ENCODE results near the gene GRID1. TPM values are rescaled to one million over a fixed set of nuclear protein-coding genes. Genes with fewer than 3 reads are reported as not detected.

GRID1 gene
- total and polyA plus RNA-seq, 9 of the 15 experiments (the other 6 are each of a cell fraction or from before 2014, with no cell fraction given): 0.01 to 7.2 (median 1.2) TPM

DNA sequence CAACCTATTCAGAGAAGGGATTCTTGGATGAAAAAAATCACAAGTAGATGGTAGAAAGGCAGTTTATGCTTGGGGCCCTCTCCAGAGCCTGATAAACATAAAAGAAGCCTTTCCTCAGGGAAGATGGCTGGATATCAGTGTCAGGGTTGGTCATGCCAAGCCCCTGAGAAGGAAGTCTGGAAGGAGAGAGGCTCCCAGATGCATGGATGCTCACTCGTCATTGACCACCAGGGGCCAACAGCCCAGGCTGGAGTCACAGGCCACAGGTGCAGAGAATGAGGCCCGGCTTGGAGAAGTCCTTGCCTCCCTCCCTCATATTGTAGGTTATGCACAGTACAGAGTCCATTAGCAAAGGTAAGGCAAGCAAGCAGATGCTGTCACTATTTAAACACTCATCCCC is 506.7 kb downstream of the GRID1 start:
- ATAC-seq (no peak), DNase-seq (ENCODE audit: extremely low read depth in 1 of 4, low spot score in 3 of 4) (no peak), FAIRE-seq (no peak)
- Histone ChIP-seq H3K27ac (ENCODE audit: extremely low read depth, low read depth, low read length) (no peak overlapping the region), H2AFZ (ENCODE audit: low read depth, low read length) (no peak overlapping the region), H3K27me3 (ENCODE audit: control insufficient read depth in 2 of 2, insufficient read depth in 2 of 2, low read length in 2 of 2) (no peaks in the 10 kb centered on the region), H3K4me3 (no peak overlapping the region), H3K79me2 (ENCODE audit: control insufficient read depth, insufficient read depth, low read length) (no peaks in the 10 kb centered on the region), H3K9me1 (ENCODE audit: control insufficient read depth, insufficient read depth, low read length) (no peaks in the 10 kb centered on the region), H3K9ac (ENCODE audit: insufficient read depth in 1 of 2, low read depth in 2 of 2, low read length in 2 of 2) (no peak overlapping the region), H3K9me3 (replicated peaks; ENCODE audit: control insufficient read depth, insufficient read depth, low read depth, low read length) (no peaks in the 10 kb centered on the region), H3K4me2 (ENCODE audit: insufficient read depth, low read length) (no peak overlapping the region), H4K20me1 (replicated peaks; ENCODE audit: control insufficient read depth, insufficient read depth, low read length) (peaks cover 3% of the 10 kb centered on the region; the same call in 1 of the 2 replicates), H3K4me1 (replicated peaks in 1 of 2; ENCODE audit: control insufficient read depth in 2 of 2, insufficient read depth in 2 of 2, low read length in 2 of 2) (no peaks in the 10 kb centered on the region; a peak in 1 of 5 replicates), H3K36me3 (ENCODE audit: control insufficient read depth, insufficient read depth, low read length) (no peaks in the 10 kb centered on the region)
- BruUV-seq (replicated peaks): no TSS peak
- WGBS (ENCODE audit: insufficient coverage, low coverage, missing lambda C conversion rate): 0% methylated on average over 2 of the region's 2 CpGs
- intact Hi-C loops (cut with micrococcal nuclease) (no loop called here), in situ Hi-C loops (cut with MboI) (no loop called here)
- POLR2A ChIA-PET: no interaction called here
- CTCF ChIA-PET (ENCODE audit: low intra/inter-chr PET ratio): no interaction called here
- TF ChIP-seq, protein P1, sequence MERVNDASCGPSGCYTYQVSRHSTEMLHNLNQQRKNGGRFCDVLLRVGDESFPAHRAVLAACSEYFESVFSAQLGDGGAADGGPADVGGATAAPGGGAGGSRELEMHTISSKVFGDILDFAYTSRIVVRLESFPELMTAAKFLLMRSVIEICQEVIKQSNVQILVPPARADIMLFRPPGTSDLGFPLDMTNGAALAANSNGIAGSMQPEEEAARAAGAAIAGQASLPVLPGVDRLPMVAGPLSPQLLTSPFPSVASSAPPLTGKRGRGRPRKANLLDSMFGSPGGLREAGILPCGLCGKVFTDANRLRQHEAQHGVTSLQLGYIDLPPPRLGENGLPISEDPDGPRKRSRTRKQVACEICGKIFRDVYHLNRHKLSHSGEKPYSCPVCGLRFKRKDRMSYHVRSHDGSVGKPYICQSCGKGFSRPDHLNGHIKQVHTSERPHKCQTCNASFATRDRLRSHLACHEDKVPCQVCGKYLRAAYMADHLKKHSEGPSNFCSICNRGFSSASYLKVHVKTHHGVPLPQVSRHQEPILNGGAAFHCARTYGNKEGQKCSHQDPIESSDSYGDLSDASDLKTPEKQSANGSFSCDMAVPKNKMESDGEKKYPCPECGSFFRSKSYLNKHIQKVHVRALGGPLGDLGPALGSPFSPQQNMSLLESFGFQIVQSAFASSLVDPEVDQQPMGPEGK (CRISPR knock-in tag; IDR thresholded peaks at IDR 0.05; ENCODE audit: borderline replicate concordance): no peak
- TF ChIP-seq ZKSCAN8 (CRISPR knock-in tag; IDR thresholded peaks at IDR 0.05): no peak
- no peak for TF ChIP-seq CBX1 (IDR thresholded peaks at IDR 0.05; ENCODE audit: low read depth)
- no peak for TF ChIP-seq BRF1 (IDR thresholded peaks at IDR 0.05; ENCODE audit: borderline replicate concordance, extremely low read depth, insufficient read length)
- no peak for TF ChIP-seq ARNT (IDR thresholded peaks at IDR 0.05)
- no peak for TF ChIP-seq POLR2G (IDR thresholded peaks at IDR 0.05; ENCODE audit: low read depth, low read length)
- no peak for TF ChIP-seq NCOA1 (IDR thresholded peaks at IDR 0.05; ENCODE audit: low read depth)
- no peak for TF ChIP-seq ZNF324 (CRISPR knock-in tag; IDR thresholded peaks at IDR 0.05)
- TF ChIP-seq ZNF134 (CRISPR knock-in tag; conservative IDR thresholded peaks at IDR 0.05): no peak
- TF ChIP-seq SAFB (IDR thresholded peaks at IDR 0.05; ENCODE audit: borderline replicate concordance, low read depth, low read length): no peak
- TF ChIP-seq MED1 (CRISPR knock-in tag; IDR thresholded peaks at IDR 0.05; ENCODE audit: borderline replicate concordance): no peak
- TF ChIP-seq BMI1 (IDR thresholded peaks at IDR 0.05; ENCODE audit: low read length): no peak
- TF ChIP-seq, protein P2, sequence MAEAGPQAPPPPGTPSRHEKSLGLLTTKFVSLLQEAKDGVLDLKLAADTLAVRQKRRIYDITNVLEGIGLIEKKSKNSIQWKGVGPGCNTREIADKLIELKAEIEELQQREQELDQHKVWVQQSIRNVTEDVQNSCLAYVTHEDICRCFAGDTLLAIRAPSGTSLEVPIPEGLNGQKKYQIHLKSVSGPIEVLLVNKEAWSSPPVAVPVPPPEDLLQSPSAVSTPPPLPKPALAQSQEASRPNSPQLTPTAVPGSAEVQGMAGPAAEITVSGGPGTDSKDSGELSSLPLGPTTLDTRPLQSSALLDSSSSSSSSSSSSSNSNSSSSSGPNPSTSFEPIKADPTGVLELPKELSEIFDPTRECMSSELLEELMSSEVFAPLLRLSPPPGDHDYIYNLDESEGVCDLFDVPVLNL (CRISPR knock-in tag; IDR thresholded peaks at IDR 0.05; ENCODE audit: low read depth): no peak
- TF ChIP-seq SIN3A (IDR thresholded peaks at IDR 0.05; ENCODE audit: borderline replicate concordance in 2 of 2, control insufficient read depth in 1 of 2, low read depth in 2 of 2, low read length in 2 of 2): no peak
- TF ChIP-seq ZNF695 (CRISPR knock-in tag; IDR thresholded peaks at IDR 0.05): no peak
- no peak for TF ChIP-seq LEF1 (IDR thresholded peaks at IDR 0.05)
- TF ChIP-seq, protein P3, sequence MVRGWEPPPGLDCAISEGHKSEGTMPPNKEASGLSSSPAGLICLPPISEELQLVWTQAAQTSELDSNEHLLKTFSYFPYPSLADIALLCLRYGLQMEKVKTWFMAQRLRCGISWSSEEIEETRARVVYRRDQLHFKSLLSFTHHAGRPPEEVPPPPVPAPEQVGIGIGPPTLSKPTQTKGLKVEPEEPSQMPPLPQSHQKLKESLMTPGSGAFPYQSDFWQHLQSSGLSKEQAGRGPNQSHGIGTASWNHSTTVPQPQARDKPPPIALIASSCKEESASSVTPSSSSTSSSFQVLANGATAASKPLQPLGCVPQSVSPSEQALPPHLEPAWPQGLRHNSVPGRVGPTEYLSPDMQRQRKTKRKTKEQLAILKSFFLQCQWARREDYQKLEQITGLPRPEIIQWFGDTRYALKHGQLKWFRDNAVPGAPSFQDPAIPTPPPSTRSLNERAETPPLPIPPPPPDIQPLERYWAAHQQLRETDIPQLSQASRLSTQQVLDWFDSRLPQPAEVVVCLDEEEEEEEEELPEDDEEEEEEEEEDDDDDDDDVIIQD (CRISPR knock-in tag; IDR thresholded peaks at IDR 0.05): no peak
- TF ChIP-seq RBM34 (IDR thresholded peaks at IDR 0.05; ENCODE audit: borderline replicate concordance, insufficient read depth, low read length): no peak
